Measurements from ENCODE around the gene LENG9.
"Not testable (repeated sequence)": the region's sequence is repeated elsewhere in the genome, so short reads cannot be mapped to it uniquely, and the experiment has no call there.

DNA sequence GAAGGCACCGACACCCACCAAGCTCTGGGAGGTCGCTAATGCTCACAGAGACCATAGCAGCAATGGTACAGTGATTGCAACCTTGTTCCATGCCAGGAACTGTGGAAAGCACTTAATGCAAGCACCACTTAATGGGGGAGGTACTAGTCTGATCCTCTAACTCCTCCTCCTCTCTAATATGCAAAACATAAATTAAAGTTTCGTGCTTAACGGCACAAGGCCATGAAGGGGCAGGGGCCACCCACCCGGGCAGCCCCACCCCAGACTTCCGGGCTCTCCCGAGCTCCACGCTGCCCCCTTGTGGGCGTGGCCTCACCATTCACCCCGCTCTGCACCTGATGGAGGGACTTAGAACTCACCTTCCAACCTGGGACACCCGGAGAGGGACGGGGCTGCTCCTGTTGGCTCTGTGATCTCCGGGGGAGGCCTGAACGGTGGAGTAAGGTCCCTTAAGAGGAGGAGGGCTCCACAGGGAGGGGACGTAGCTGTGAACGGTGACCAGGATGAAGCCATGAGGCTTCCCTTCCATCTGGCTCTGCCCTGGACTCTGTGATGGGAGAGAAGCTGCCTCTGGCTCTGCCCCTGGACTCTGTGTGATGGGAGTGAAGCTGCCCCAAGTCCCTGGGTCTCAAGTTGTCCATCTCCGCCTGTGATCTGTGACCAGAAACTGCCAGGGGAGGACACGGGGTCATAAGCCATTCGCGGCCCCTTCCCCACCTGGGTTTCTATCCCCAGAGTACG lies 45.8 kb upstream of the LENG9 start:
- not testable (repeated sequence) for TF ChIP-seq POLR2A, POLR2AphosphoS5 (IDR thresholded peaks at IDR 0.05)
- TF ChIP-seq, protein P1, sequence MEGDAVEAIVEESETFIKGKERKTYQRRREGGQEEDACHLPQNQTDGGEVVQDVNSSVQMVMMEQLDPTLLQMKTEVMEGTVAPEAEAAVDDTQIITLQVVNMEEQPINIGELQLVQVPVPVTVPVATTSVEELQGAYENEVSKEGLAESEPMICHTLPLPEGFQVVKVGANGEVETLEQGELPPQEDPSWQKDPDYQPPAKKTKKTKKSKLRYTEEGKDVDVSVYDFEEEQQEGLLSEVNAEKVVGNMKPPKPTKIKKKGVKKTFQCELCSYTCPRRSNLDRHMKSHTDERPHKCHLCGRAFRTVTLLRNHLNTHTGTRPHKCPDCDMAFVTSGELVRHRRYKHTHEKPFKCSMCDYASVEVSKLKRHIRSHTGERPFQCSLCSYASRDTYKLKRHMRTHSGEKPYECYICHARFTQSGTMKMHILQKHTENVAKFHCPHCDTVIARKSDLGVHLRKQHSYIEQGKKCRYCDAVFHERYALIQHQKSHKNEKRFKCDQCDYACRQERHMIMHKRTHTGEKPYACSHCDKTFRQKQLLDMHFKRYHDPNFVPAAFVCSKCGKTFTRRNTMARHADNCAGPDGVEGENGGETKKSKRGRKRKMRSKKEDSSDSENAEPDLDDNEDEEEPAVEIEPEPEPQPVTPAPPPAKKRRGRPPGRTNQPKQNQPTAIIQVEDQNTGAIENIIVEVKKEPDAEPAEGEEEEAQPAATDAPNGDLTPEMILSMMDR (IDR thresholded peaks at IDR 0.05 in 8 of 11, conservative IDR thresholded peaks at IDR 0.05 in 3 of 11): peak in 2 of 11 experiments; percentile 10 to 25
